GM18499 (cell line): Measurements from ENCODE around the gene ACACA.

Source experiments
- ATAC-seq: cut with Tn5 transposase; IDR thresholded peaks from one replicate; pipeline ENCODE4 v1.9.1; 2021; ENCODE audit warnings: moderate number of reproducible peaks; ENCODE audit not compliant: insufficient read depth, unreplicated experiment

Gene ACACA

GRCh38 chr17:37399265-37399803, 7.3 kb downstream of the ACACA start:
- no peak for ATAC-seq

- ATAC-seq, result no peak
Observed at GRCh38 chr17:37393352-37393751, 13.3 kb downstream of the ACACA start.

GRCh38 chr17:37392024-37392590, 14.5 kb downstream of the ACACA start:
- no peak for ATAC-seq

GRCh38 chr17:37391146-37391545, 15.5 kb downstream of the ACACA start:
- no peak for ATAC-seq

GRCh38 chr17:37389160-37389559, 17.5 kb downstream of the ACACA start:
- no peak for ATAC-seq

GRCh38 chr17:37388266-37388665, 18.4 kb downstream of the ACACA start:
- no peak for ATAC-seq

GRCh38 chr17:37386462-37386861, 20.2 kb downstream of the ACACA start:
- ATAC-seq, result no peak

- ATAC-seq, result no peak
Observed at GRCh38 chr17:37385474-37385990, 21.1 kb downstream of the ACACA start.

GRCh38 chr17:37384560-37385149, 22.0 kb downstream of the ACACA start:
- no peak for ATAC-seq

GRCh38 chr17:37382056-37382455, 24.6 kb downstream of the ACACA start:
- no peak for ATAC-seq

- no peak for ATAC-seq
Observed at GRCh38 chr17:37375706-37376105, 30.9 kb downstream of the ACACA start, which contains the start of gene C17orf78. Gene C17orf78 (plus strand): TSS chr17:37375985. CDS start chr17:37376093, 108 bp downstream.

- ATAC-seq, result peak; percentile 65
Observed at GRCh38 chr17:37373530-37374159, 33.0 kb downstream of the ACACA start.

GRCh38 chr17:37368577-37368976, 38.1 kb downstream of the ACACA start:
- no peak for ATAC-seq

GRCh38 chr17:37365589-37365988, 41.0 kb downstream of the ACACA start:
- ATAC-seq, result no peak

GRCh38 chr17:37361543-37361942, 45.1 kb downstream of the ACACA start:
- no peak for ATAC-seq

GRCh38 chr17:37360632-37361031, 46.0 kb downstream of the ACACA start:
- ATAC-seq, result no peak

GRCh38 chr17:37359682-37360188, 46.9 kb downstream of the ACACA start:
- ATAC-seq, result no peak

GRCh38 chr17:37358830-37359681, 47.6 kb downstream of the ACACA start:
- peak; percentile 50 for ATAC-seq

GRCh38 chr17:37358098-37358829, 48.4 kb downstream of the ACACA start:
- no peak for ATAC-seq
